ENCODE measurements around the gene ADPRHL1. TPM values are rescaled to one million over a fixed set of nuclear protein-coding genes. Genes with fewer than 3 reads are reported as not detected.
"Not testable (repeated sequence)": the region's sequence is repeated elsewhere in the genome, so short reads cannot be mapped to it uniquely, and the experiment has no call there.

Gene ADPRHL1
- total RNA-seq, 1 donor from 2014 or later = 484 TPM

GRCh38 chr13:113471844-113472243, 18.6 kb upstream of the ADPRHL1 start:
- Histone ChIP-seq H3K4me1 (peaks cover 55% of the 10 kb centered on the region), H3K4me3 (peak overlapping the region; percentile 47), H3K27me3 (ENCODE audit: low read depth) (no peaks in the 10 kb centered on the region), H3K36me3 (peaks cover 70% of the 10 kb centered on the region), H3K9me3 (replicated peaks) (no peaks in the 10 kb centered on the region), H3K27ac (replicated peaks) (peak overlapping the region; percentile 89)
- no peak for TF ChIP-seq CTCF (IDR thresholded peaks at IDR 0.05; ENCODE audit: borderline replicate concordance)
- intact Hi-C loops (cut with micrococcal nuclease) = no loop called here
- no peak for DNase-seq

GRCh38 chr13:113470635-113471163, 17.4 kb upstream of the ADPRHL1 start:
- intact Hi-C loops (cut with micrococcal nuclease); DNase-seq; H3K27ac ChIP-seq (replicated peaks); H3K27me3 ChIP-seq (ENCODE audit: low read depth); H3K4me3 ChIP-seq; H3K9me3 ChIP-seq (replicated peaks): not testable (repeated sequence)
- peaks cover 54% of the 10 kb centered on the region for H3K4me1 ChIP-seq
- peaks cover 70% of the 10 kb centered on the region for H3K36me3 ChIP-seq

- Histone ChIP-seq H3K9me3 (replicated peaks) (no peaks in the 10 kb centered on the region), H3K36me3 (peaks cover 70% of the 10 kb centered on the region), H3K4me3 (no peak overlapping the region), H3K27ac (replicated peaks) (no peak overlapping the region), H3K27me3 (ENCODE audit: low read depth) (no peaks in the 10 kb centered on the region), H3K4me1 (peaks cover 48% of the 10 kb centered on the region)
- DNase-seq = no peak
- no peak for TF ChIP-seq CTCF (IDR thresholded peaks at IDR 0.05; ENCODE audit: borderline replicate concordance)
- intact Hi-C loops (cut with micrococcal nuclease) = no loop called here
Observed at GRCh38 chr13:113470073-113470472, 16.8 kb upstream of the ADPRHL1 start.

- no peaks in the 10 kb centered on the region for H3K9me3 ChIP-seq (replicated peaks)
- no peaks in the 10 kb centered on the region for H3K27me3 ChIP-seq (ENCODE audit: low read depth)
- intact Hi-C loops (cut with micrococcal nuclease) = no loop called here
- DNase-seq = no peak
- no peak overlapping the region for H3K4me3 ChIP-seq
- no peak for TF ChIP-seq CTCF (IDR thresholded peaks at IDR 0.05; ENCODE audit: borderline replicate concordance)
- H3K27ac ChIP-seq (replicated peaks) = peak overlapping the region; percentile 25
- H3K4me1 ChIP-seq = peaks cover 45% of the 10 kb centered on the region
- H3K36me3 ChIP-seq = peaks cover 70% of the 10 kb centered on the region
Observed at GRCh38 chr13:113469582-113469981, 16.3 kb upstream of the ADPRHL1 start.

- intact Hi-C loops (cut with micrococcal nuclease) = no loop called here
- no peak for DNase-seq
- H3K27ac ChIP-seq (replicated peaks) = peak overlapping the region; percentile 24
- H3K9me3 ChIP-seq (replicated peaks) = no peaks in the 10 kb centered on the region
- TF ChIP-seq CTCF (IDR thresholded peaks at IDR 0.05; ENCODE audit: borderline replicate concordance) = no peak
- H3K4me3 ChIP-seq = no peak overlapping the region
- peaks cover 63% of the 10 kb centered on the region for H3K36me3 ChIP-seq
- H3K27me3 ChIP-seq (ENCODE audit: low read depth) = no peaks in the 10 kb centered on the region
- peaks cover 36% of the 10 kb centered on the region for H3K4me1 ChIP-seq
Observed at GRCh38 chr13:113468472-113469201, 15.3 kb upstream of the ADPRHL1 start.

- no peak overlapping the region for H3K4me3 ChIP-seq
- no peak for TF ChIP-seq CTCF (IDR thresholded peaks at IDR 0.05; ENCODE audit: borderline replicate concordance)
- H3K4me1 ChIP-seq = peaks cover 32% of the 10 kb centered on the region
- H3K27me3 ChIP-seq (ENCODE audit: low read depth) = no peaks in the 10 kb centered on the region
- peak overlapping the region; percentile 24 for H3K27ac ChIP-seq (replicated peaks)
- intact Hi-C loops (cut with micrococcal nuclease) = no loop called here
- DNase-seq = no peak
- no peaks in the 10 kb centered on the region for H3K9me3 ChIP-seq (replicated peaks)
- peaks cover 62% of the 10 kb centered on the region for H3K36me3 ChIP-seq
Observed at GRCh38 chr13:113468029-113468428, 14.7 kb upstream of the ADPRHL1 start.
